ENCODE data around the gene LDOC1. TPM values are rescaled to one million over a fixed set of nuclear protein-coding genes. Genes with fewer than 3 reads are reported as not detected.
"Not testable (repeated sequence)": the region's sequence is repeated elsewhere in the genome, so short reads cannot be mapped to it uniquely, and the experiment has no call there.

LDOC1 gene
- total and polyA plus RNA-seq, 2 experiments from 2014 or later, result 12.4 to 93.6 TPM

GRCh38 chrX:141188573-141188972 lies 11.6 kb upstream of the LDOC1 start:
- not testable (repeated sequence) for H3K4me2 ChIP-seq; H3K4me1 Mint-ChIP-seq; H3K27ac Mint-ChIP-seq; H3K27me3 Mint-ChIP-seq (ENCODE audit: insufficient read depth, low read depth, poor library complexity); H3F3A ChIP-seq (replicated peaks; ENCODE audit: low read depth); H2AFZ ChIP-seq; H3K79me2 ChIP-seq (replicated peaks; ENCODE audit: insufficient read depth); H4K20me1 ChIP-seq (replicated peaks; ENCODE audit: insufficient read depth); H3K9me2 ChIP-seq (ENCODE audit: insufficient read depth); H3K27ac ChIP-seq (ENCODE audit: low read depth); H3K4me3 ChIP-seq; ATAC-seq; H3K4me3 Mint-ChIP-seq; H3K27me3 ChIP-seq (ENCODE audit: insufficient read depth); DNase-seq (ENCODE audit: low spot score); H3K4me1 ChIP-seq (ENCODE audit: insufficient read depth); H3K36me3 ChIP-seq (ENCODE audit: insufficient read depth)
- H3K36me3 Mint-ChIP-seq (ENCODE audit: low read depth), result peaks cover 12% of the 10 kb centered on the region
- H3K9me3 Mint-ChIP-seq, result peaks cover 12% of the 10 kb centered on the region

GRCh38 chrX:141185366-141185765 lies 8.4 kb upstream of the LDOC1 start:
- no peaks in the 10 kb centered on the region for H3K4me1 ChIP-seq (ENCODE audit: insufficient read depth)
- no peak overlapping the region for H2AFZ ChIP-seq
- no peaks in the 10 kb centered on the region for H3K27me3 ChIP-seq (ENCODE audit: insufficient read depth)
- no peaks in the 10 kb centered on the region for H4K20me1 ChIP-seq (replicated peaks; ENCODE audit: insufficient read depth)
- H3K27me3 Mint-ChIP-seq (ENCODE audit: insufficient read depth, low read depth, poor library complexity), result peaks cover 2% of the 10 kb centered on the region
- H3K4me1 Mint-ChIP-seq, result peaks cover 7% of the 10 kb centered on the region; the same call in 2 of the 3 replicates
- no peak overlapping the region for H3K4me3 Mint-ChIP-seq
- H3F3A ChIP-seq (replicated peaks; ENCODE audit: low read depth), result no peaks in the 10 kb centered on the region
- DNase-seq (ENCODE audit: low spot score) (no peak), ATAC-seq (no peak)
- H3K79me2 ChIP-seq (replicated peaks; ENCODE audit: insufficient read depth), result no peaks in the 10 kb centered on the region
- no peaks in the 10 kb centered on the region for H3K36me3 ChIP-seq (ENCODE audit: insufficient read depth)
- H3K9me2 ChIP-seq (ENCODE audit: insufficient read depth), result no peaks in the 10 kb centered on the region
- no peak overlapping the region for H3K27ac ChIP-seq (ENCODE audit: low read depth)
- peaks cover 6% of the 10 kb centered on the region for H3K9me3 Mint-ChIP-seq
- H3K27ac Mint-ChIP-seq, result no peak overlapping the region
- H3K36me3 Mint-ChIP-seq (ENCODE audit: low read depth), result peaks cover 8% of the 10 kb centered on the region
- H3K4me3 ChIP-seq, result no peak overlapping the region
- H3K4me2 ChIP-seq, result no peak overlapping the region
- no peak for TF ChIP-seq REST (IDR thresholded peaks at IDR 0.05; ENCODE audit: unreplicated experiment)
- no peak for TF ChIP-seq STAT1 (IDR thresholded peaks at IDR 0.05; ENCODE audit: unreplicated experiment)
- TF ChIP-seq CTCF (conservative IDR thresholded peaks at IDR 0.05; ENCODE audit: low read depth in 2 of 2), result no peak
- TF ChIP-seq EZH2 (IDR thresholded peaks at IDR 0.05; ENCODE audit: low read depth, unreplicated experiment), result no peak
- no peak for TF ChIP-seq NANOG (IDR thresholded peaks at IDR 0.05; ENCODE audit: borderline replicate concordance)
- TF ChIP-seq JUNB (IDR thresholded peaks at IDR 0.05; ENCODE audit: unreplicated experiment), result no peak
- TF ChIP-seq ZNF462 (CRISPR knock-in tag; IDR thresholded peaks at IDR 0.05), result no peak
- TF ChIP-seq CREB1 (CRISPR knock-in tag; IDR thresholded peaks at IDR 0.05; ENCODE audit: low read depth), result no peak
- no peak for TF ChIP-seq ZNF331 (CRISPR knock-in tag; IDR thresholded peaks at IDR 0.05; ENCODE audit: low read depth)
- no peak for TF ChIP-seq ETS1 (IDR thresholded peaks at IDR 0.05)
